NCI-H2227 treated with DMSO at 0.1 percent for 48 hours (cell line): ENCODE results near the gene DNAJC5.

Source experiments
- DNase-seq: peaks from one replicate; lab custom pipeline; 2025; lab: John Stamatoyannopoulos, UW

DNAJC5 gene

DNA sequence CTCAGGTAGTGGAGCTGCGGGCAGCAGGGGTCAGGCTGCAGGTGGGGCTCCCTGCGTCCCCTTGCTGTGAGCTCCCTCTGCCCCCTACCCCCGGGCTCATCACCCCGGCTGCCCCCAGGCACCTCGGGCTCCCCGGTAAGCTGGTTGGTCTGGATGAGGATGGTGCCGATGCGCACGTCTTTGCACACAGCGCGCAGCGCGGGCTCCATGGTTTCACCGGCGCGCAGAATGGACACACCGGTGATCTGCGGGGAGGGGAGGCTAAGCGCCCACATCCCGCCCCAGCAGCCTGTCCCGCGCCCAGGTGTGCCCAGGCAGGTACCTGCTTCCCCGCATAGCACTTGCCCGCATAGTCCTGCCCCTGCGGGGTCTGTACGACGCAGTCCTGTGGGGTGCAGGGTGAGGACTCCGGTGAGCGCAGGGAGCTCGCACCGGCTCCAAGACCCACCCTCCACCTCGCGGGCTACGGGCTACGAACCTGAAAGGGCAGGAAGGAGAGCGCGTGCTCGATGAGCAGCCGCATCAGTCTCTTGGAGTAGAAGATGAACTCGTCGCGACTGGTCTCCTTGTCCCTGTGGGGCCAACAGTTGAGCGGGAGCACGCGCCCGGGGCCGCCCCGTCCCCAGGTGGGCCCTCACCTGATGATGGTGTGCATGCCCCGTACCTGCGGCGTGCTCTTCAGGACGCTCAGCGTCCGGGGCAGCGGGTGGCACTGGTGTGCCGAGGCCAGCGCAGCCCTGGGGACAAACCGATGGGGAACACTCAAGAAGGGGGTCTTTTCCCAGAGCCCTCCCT is 45.7 kb downstream of the DNAJC5 start:
- no peak for DNase-seq

DNA sequence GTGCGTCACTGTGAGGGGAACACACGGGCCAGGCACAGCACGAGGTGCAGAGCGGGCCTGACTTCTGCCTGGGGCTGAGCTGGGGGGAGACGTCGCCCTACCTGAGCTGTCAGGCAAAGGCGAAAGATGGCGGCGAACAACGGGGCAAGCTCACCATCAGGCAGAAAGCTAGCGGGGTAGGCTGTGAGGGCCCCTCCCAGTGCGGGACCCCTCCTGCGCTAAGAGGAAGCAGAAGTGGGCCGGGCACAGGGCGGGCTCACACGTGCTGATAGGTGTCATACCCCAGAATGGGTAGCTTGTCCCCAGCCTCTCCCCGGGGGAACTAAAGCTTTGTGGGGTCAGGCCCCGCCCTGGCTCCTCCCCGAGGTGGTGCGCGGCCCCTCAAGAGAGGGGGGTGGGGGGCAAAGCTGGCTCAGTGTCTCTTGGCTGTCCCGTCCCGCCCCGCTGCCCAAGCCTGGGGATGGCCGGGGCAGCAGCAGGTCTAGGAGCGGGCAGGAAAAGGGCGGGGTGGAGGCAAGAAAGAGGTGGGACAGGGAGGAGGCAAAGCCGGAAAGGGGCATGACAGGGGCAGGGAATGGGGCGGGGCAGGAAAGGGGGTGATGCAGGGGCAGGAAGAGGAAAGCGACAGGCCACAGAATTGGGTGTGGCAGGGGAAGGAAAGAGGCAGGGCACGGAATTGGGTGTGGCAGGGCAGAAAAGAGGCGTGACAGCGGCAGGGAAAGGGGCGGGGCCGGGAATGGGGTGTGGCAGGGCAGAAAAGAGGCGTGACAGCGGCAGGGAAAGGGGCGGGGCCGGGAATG is 46.6 kb downstream of the DNAJC5 start:
- DNase-seq: no peak

DNA sequence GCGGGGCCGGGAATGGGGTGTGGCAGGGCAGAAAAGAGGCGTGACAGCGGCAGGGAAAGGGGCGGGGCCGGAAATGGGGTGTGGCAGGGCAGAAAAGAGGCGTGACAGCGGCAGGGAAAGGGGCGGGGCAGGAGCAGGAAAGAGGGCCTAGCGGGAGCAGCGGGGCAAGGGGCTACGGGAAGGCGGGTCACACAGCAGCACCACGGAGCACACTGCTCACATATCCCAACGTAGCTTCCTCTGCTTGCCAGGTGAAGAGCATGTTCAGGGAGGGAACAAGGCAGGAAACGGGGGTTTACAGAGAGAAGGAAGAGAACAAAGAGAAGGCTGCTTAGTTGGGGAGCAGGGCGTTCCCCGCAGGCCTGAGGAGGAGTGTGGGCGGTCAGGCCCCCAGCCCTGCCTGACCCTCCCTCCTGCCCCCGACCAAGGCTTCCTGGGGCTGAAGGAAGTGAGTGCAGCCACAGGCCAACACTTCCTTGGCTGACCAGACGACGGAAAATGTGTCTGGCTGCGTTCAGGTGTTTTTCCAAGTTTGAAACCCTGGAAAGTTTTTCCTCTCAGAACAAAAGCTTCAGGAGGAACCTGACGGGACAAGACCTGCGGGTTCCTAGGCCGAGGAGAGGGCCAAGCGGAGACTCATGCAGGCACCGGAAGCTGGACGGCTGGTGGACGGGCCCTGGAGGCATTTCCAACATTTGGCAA is 47.5 kb downstream of the DNAJC5 start:
- DNase-seq: no peak

DNA sequence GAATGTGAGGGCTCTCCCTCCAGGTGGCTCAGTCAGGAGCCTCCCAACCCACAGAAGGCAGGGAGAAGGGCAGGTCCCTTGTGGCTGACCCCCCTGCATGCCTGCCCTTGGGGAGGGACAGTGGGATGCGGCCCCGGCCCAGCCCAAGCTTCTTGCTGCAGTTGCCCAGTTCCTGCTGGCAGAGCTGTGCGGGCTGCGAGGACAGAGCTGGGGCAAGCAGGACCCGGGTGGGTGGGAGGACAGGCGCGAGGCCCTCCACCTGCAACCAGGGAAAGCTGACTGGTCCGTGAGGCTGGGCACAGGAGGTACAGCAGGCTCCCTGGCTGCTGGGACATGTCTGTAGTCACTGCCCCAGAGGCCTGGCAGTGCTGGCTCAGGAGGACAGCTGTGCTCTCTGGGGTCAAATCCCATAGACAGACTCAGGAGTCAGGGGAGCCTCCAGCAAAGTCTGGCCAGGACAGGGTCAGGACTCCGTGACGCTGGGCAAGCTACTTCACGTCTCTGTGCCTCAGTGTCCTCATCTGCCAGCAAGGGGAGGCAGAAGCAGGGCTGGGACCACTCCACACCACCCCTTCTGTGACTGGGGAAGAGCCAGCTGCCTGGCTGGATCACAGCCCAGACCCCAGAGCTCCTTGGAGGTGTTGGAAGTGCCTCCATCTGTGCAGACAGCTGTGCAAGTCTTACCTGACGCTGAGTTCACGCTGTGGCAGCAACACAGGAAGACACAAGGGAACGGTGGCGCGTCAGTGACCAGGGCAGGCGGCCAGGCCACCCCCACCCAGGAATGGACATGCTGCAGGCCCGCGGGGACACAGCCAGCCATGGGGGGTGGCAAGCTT is 48.3 kb downstream of the DNAJC5 start:
- no peak for DNase-seq

DNA sequence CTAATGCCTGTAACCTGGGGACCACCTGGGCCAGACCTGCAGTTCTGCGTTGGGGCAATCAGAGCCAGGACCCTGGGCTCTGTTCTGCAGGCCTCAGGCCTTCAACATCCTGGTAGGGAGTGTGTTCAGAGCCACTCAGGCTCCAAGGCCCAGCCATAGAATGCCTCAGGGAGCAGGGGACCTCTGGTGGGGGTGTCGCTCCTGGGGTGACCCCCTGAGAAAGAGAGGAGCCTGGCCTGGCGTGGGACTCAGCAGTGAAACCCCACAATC is 48.8 kb downstream of the DNAJC5 start:
- no peak for DNase-seq

DNA sequence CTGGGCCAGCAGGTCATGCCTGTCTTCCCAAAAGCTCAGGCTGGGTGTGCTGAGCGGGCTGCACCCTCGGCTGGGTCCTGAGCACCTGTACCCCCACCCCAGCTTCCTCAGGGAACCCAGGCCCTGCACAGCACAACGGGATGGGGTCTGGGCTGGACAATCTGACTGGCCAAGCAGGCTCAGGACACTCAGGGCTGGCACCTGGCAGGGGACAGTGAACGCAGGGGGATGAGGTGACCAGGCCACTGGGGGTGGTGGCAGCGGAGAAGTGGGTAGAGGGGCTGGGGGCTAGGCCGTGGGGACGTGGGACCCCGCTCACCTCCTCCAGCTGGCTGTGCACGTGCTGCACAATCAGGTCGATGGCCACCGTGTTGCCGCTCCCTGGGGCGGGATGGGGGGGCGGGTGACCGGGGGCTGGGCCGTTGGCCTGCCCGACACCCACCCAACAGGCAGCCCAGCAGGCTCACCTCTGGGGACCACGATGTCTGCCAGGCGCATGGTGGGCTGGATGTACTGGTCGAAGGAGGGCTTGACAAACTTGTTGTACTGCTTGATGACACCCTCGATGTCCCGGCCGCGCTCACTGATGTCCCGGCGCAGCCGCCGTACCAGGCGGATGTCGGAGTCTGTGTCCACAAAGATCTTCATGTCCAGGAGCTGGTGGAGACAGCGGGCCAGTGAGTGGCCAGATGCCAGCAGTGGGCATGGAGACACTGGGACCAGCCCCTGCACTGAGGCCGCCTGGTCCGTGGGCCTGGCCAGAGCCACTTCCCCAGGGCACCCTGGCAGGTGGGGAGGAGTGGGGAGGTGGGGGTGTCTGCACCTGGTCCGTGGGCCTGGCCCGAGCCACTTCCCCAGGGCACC is 49.4 kb downstream of the DNAJC5 start:
- no peak for DNase-seq

DNA sequence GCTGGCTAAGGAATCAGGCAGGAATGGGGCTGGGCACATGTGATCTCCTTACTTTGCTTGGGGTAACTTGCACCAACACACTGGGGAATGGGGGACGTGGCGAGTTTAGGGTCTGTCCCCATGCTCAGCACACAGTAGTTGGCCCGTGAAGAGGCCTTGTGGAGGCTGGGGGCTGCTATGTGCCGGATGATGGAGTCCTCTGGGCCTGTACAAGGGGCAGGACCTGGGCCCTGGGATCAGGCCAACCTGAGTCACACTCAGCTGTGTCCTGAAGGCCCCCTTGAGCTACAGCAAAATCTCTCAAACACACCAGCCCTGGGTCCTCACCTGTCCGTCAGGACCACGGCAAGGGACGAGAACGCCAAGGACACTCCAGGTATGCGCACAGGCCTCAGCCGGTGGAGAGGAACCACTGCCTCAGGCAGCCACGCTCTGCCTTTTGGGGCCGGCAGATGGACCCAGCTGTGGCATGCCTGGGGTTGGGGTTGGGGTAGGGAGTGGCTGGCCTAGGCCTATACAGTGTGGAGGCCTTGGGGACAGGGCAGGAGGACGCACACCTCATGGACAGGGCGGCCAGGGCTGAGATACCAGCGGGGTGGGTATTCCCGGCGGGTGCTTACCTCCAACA is 50.2 kb downstream of the DNAJC5 start:
- no peak for DNase-seq

DNA sequence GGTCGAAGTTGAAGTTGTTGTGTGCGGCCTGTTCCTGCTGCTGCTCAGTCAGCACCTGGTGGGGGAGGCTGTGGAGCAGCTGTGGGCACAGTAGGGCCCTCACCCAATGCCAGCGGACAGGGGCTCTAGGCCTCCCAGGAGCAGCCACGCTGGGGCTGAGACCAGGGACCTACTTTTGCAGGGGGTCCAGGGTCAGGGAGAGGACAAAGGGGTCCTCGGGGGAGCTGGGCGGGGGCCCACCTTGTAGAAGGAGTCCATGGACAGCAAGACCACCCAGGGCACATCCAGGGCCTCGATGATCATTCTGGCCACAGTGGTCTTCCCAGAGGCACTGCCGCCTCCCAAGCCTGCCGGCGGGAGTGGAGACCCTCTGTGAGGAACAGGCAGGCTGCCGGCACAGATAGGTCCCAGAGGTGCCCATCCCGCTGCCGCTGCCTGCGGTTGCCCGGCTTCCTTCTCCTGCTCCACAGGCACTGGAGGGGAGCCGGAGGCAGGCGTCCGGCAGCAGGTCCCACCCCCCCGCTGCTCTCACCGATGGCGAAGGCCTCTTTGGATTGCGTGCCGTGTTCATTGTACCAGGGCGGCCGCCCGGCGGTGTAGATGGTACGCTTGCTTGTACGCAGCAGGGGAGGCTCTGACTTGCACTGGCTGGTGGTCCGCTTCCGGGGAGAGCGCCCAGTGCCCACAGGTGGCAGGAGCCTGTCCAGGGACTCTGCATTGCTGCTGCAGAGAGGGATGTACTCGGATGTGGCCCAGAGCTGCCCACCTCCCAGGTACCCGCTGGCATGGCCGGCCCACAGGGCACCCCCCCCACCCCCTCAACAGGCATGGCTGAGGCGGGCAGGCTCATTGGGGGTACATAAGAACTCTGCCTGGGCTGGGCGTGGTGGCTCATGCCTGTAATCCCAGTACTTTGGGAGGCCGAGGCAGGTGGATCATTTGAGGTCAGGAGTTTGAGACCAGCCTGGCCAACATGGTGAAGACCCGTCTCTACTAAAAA is 51.3 kb downstream of the DNAJC5 start:
- DNase-seq: no peak

DNA sequence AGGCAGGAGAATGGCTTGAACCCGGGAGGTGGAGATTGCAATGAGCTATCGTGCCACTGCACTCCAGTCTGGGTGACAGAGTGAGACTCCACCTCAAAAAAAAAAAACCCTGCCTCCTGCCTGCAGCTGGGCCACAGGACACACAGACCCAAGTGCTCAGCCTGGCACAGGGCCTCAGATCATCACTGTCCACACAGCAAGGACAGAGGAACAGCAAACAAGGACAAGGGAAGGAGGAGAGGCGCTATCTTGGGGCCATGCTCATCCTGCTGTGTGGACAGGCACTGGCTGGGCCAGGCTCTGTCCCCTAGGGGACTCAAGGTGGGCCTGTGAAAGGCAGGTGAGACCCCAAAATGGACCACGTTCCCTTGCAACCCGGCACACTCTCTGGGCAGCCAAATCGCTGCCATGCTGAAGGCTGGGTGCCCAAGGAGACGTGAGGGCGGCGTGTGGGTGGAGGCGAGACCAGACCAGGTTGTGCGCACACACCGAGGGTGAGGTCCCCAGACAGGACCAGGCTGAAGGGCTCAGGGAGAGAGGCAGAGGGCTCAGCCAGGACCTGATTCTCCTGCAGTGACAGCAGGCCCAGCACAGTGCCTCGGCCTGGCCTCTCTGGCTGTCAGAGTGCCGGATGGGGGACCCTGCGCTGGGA is 52.2 kb downstream of the DNAJC5 start:
- DNase-seq: no peak

DNA sequence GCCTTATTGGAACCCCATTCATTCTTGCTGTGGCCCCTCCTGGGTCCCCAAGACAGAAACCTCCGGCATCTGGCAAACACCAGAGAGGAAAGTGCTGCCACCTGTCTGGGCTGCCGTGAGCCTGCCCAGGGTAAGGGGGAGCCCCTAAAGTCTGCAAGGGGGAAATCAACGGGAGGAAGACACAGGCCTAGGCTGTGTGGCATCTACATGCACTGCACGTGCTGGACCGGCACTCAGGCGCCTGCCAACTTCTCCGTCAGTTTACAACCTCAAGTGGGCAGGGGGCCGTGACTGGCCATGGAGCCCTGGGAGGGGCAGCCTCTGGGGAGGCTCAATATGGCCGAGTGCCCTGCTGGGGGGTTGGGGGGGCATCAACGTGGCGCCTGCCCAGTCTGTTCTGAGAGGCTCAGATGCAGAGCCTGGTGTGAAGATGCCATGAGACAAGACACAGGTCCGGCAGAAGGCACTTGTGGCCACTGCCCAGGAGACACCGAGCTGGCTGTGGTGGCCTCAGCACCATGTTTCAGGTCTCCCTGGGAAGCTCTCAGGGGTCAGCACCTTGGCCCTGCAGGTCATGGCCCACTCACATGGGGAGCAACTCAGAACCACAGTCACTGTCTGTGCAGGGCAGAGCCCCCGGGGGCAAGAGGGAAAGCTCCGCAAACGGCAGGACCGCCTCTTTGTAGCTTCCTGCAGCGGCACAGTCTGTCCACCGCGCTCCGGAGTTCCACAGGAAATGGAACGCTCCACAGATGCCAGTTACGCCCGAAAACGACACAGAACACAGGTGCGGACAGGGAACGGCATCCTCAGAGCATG is 52.9 kb downstream of the DNAJC5 start:
- DNase-seq: no peak

DNA sequence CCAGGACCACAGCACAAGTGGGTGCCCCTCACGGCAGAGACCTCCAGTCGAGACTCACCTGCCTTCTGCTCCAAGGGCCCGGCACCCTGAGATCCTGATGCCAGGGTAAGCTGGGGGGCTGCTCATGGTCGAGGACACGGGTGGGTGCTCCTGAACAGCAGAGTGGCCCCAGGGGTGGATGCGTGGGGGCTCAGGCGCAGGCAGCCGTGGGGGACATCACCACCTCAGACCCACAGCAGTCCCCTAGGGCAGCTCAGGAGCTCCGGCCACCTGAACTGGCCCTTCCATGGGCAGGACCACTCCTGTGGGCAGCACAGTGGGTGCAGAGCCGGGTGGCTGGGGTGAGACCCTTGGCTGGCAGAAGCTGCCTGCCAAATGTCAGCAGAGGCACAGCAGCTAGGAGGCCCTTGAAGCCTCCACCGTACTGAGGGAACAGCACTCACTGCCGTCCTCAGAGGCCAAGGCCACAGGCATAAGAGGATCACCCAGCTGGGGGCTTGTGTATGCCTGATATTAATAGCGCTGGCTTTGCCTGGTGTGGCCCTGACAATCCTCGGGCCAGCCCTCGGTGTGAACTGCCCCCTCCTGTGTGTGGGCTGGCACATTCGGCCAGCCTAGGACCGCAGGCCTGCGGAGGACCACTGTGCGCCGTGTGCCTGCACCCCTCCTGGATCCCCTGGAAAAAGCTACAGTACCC is 55.9 kb downstream of the DNAJC5 start:
- no peak for DNase-seq

DNA sequence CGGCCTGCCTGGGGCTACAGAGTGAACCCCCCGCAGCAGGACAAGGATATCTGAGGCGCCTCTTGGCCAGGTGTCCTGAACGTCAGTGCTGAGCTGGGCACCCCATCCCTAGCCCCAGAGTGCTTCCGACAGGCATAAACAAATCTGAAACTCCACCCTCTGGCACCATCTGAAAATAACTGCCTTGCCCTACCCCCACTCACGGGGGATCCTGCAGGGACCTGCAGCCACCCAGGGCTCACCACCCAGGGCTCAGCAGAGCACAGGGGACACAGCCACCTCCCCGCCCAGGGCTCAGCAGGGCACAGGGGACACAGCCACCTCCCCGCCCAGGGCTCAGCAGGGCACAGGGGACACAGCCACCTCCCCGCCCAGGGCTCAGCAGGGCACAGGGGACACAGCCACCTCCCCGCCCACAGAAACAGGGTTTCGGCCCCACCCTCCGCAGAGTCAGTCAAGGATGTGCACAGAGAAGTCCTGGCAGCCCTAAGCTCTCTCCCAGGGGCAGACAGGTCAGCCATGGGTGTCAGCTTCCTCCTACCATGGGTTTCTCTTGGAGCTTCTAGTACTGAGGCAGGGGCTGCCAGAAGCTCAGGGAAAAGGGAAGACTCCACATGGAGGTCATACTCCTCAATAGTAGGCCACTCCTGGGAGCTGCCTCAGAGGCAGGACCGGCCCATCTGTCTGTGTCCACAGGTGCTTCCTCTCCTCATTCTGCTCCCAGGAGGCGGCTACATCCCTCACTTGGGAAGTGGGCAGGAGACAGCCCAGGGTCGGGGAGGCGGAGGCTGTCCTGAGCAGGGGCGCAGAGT is 56.7 kb downstream of the DNAJC5 start:
- no peak for DNase-seq

DNA sequence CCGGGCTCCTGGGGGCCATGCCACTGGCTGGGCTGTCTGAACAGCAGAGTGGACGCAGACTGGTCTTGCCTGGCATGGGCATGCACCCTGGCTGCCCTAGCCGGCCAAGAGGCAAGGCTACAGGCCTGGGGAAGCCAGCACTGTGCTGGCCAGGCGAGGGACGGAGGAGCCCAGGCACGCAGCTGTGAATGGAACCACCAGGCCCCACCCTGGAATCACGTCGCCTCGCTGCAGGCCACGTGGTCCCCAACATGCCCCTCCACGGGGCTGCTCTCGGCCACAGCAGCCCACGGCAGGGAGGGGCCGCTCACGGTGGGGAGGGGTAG is 57.2 kb downstream of the DNAJC5 start:
- DNase-seq: no peak

DNA sequence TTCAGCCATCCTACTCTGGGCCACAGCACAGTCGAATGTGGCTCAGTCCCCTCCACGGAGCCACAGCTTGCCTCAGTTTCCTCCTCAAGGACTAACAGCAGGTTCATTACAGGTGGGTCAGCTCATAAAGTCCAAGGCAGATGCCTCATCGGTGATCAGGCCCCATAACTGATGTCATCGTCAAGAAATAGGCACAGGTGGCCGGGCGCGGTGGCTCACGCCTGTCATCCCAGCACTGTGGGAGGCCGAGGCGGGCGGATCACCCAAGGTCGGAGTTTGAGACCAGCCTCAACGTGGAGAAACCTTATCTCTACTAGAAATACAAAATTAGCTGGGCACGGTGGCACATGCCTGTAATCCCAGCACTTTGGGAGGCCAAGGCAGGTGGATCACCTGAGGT is 57.8 kb downstream of the DNAJC5 start:
- no peak for DNase-seq

DNA sequence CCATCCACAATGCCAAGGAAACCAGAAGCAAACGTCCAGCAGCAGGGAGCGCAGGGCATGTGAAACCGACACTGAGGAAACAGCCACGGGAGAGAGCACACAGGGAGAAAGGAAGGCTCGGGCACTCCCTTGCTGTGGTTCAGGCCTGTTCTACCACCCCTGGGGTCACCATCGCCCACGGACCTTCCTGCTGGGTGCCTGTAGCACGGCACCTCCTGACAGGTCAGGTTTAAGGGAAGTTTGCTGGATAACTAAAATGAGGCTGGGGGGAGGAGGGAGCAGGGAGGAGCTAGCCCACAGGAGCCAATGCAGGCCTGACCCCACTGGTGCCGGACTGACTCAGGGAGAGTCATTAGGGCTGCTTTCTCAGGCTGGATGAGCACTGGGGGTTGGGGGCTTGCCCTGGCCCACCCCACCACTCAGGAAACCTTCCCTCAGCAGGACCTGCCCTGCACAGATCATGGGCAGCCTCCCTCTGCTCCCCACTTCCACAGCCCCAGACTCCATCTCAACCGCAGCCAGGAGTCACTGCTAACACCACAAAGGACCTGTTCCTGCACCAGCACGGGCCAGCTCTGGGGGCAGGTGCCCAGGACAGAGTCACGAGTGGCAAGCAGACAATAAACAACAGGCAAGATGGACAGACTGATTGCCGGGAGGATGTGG is 59.0 kb downstream of the DNAJC5 start:
- DNase-seq: no peak

DNA sequence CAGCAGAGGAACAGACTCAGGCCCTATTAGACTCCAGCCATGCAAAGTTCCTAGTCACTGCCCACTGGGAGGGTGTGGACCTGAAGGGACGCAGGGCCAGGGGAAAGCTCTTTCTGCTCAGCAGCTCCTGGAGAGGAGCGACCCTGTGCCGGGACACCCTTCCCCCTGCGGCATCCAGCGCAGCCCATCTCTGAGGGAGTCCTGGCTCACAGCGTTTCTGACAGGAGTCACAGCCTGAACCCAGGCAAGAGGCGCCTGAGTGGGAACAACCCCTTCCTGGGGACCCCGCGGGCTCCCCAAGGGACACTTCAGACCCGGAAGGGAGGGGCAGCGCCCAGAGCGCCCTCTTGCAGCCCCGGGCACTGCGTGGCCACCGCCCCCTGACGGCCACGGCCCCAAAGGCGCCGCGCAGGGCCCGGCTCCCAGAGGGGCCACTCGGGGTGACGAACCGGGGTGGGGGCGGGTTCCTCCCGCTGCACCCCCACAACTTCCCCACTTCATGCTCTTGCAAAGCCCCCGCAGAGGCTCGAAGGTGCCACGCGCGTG is 60.4 kb downstream of the DNAJC5 start:
- no peak for DNase-seq
